ENCODE results near the gene FYN.

FYN gene

GRCh38 chr6:111679126-111679858 lies 194.0 kb downstream of the FYN start:
- no peak for DNase-seq (ENCODE audit: low spot score)
- in situ Hi-C loops (cut with MboI; ENCODE audit: low pct_unique_long_range_greater_than_20kb, low sequenced_read_pairs, unreplicated experiment): no loop called here
- TF ChIP-seq, protein P1, sequence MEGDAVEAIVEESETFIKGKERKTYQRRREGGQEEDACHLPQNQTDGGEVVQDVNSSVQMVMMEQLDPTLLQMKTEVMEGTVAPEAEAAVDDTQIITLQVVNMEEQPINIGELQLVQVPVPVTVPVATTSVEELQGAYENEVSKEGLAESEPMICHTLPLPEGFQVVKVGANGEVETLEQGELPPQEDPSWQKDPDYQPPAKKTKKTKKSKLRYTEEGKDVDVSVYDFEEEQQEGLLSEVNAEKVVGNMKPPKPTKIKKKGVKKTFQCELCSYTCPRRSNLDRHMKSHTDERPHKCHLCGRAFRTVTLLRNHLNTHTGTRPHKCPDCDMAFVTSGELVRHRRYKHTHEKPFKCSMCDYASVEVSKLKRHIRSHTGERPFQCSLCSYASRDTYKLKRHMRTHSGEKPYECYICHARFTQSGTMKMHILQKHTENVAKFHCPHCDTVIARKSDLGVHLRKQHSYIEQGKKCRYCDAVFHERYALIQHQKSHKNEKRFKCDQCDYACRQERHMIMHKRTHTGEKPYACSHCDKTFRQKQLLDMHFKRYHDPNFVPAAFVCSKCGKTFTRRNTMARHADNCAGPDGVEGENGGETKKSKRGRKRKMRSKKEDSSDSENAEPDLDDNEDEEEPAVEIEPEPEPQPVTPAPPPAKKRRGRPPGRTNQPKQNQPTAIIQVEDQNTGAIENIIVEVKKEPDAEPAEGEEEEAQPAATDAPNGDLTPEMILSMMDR (IDR thresholded peaks at IDR 0.05; ENCODE audit: extremely low read depth, insufficient read depth, missing control alignments): no peak

GRCh38 chr6:111677249-111677990 lies 195.8 kb downstream of the FYN start:
- DNase-seq (ENCODE audit: low spot score): no peak
- TF ChIP-seq, protein P1 (IDR thresholded peaks at IDR 0.05; ENCODE audit: extremely low read depth, insufficient read depth, missing control alignments): no peak
- in situ Hi-C loops (cut with MboI; ENCODE audit: low pct_unique_long_range_greater_than_20kb, low sequenced_read_pairs, unreplicated experiment): no loop called here

- TF ChIP-seq, protein P1 (IDR thresholded peaks at IDR 0.05; ENCODE audit: extremely low read depth, insufficient read depth, missing control alignments): no peak
- in situ Hi-C loops (cut with MboI; ENCODE audit: low pct_unique_long_range_greater_than_20kb, low sequenced_read_pairs, unreplicated experiment): no loop called here
- DNase-seq (ENCODE audit: low spot score): no peak
Observed at GRCh38 chr6:111676383-111676782, 196.9 kb downstream of the FYN start.

DNA sequence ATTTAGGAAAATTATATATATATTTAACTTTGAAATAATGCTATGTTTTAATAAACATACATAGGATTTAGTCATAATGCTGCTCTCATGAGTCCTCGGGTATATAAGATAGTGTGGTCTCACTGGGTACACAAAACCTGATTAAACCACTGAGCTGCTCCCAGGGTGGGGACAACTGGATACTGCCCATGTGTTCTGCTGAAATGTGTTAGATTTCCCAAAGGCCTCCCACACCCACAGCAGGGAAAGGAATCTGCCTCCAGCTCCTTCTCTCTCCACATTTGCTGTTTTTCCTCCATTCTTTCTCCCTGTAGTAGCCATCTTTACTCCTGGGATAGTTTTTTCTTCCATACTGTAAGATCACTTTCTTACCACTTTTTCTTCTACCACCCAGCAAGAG lies 198.4 kb downstream of the FYN start:
- no peak for DNase-seq (ENCODE audit: low spot score)
- in situ Hi-C loops (cut with MboI; ENCODE audit: low pct_unique_long_range_greater_than_20kb, low sequenced_read_pairs, unreplicated experiment): no loop called here
- TF ChIP-seq, protein P1 (IDR thresholded peaks at IDR 0.05; ENCODE audit: extremely low read depth, insufficient read depth, missing control alignments): no peak

- in situ Hi-C loops (cut with MboI; ENCODE audit: low pct_unique_long_range_greater_than_20kb, low sequenced_read_pairs, unreplicated experiment): no loop called here
- DNase-seq (ENCODE audit: low spot score): no peak
- TF ChIP-seq, protein P1 (IDR thresholded peaks at IDR 0.05; ENCODE audit: extremely low read depth, insufficient read depth, missing control alignments): no peak
Observed at GRCh38 chr6:111674413-111674812, 198.8 kb downstream of the FYN start.

- no peak for DNase-seq (ENCODE audit: low spot score)
- in situ Hi-C loops (cut with MboI; ENCODE audit: low pct_unique_long_range_greater_than_20kb, low sequenced_read_pairs, unreplicated experiment): no loop called here
- TF ChIP-seq, protein P1 (IDR thresholded peaks at IDR 0.05; ENCODE audit: extremely low read depth, insufficient read depth, missing control alignments): no peak
Observed at GRCh38 chr6:111673937-111674336, 199.3 kb downstream of the FYN start.
